Progenitor cell of endocrine pancreas (in vitro differentiated cells): ENCODE results near the gene BTBD17. TPM values are rescaled to one million over a fixed set of nuclear protein-coding genes. Genes with fewer than 3 reads are reported as not detected.

ENCODE experiments used
- DNase-seq: peaks from one replicate; pipeline ENCODE4 v3.0.0; 2021; ENCODE audit warnings: low spot score; ENCODE audit not compliant: unreplicated experiment
- H3K27ac Mint-ChIP-seq: 2 replicates; pipeline ENCODE4 v1.8.0; 2021; ENCODE audit warnings: mild to moderate bottlenecking, moderate library complexity, mixed read lengths
- H3K27me3 Mint-ChIP-seq: 2 replicates; pipeline ENCODE4 v1.8.0; 2021; ENCODE audit warnings: mixed read lengths
- H3K36me3 Mint-ChIP-seq: 2 replicates; pipeline ENCODE4 v1.8.0; 2022; ENCODE audit warnings: mixed read lengths; ENCODE audit not compliant: insufficient read depth
- H3K4me1 Mint-ChIP-seq: 2 replicates; pipeline ENCODE4 v1.8.0; 2021; ENCODE audit warnings: low read depth, mixed read lengths
- H3K4me3 Mint-ChIP-seq: 2 replicates; pipeline ENCODE4 v1.8.0; 2021; ENCODE audit warnings: low read depth, mild to moderate bottlenecking, moderate library complexity, mixed read lengths
- H3K9me3 Mint-ChIP-seq: 2 replicates; pipeline ENCODE4 v1.8.0; 2021; ENCODE audit warnings: low read depth, mixed read lengths
- total RNA-seq: library from RNA; stranded (reverse); gene quantifications from 2 replicates; pipeline ENCODE4 v1.2.1, GENCODE V29; 2021
- TF ChIP-seq, protein P1 (sequence below): fragments of 200-600 bp; sonication (generic); IDR thresholded peaks from one replicate; pipeline ENCODE4 v1.5.0; 2021; ENCODE audit warnings: antibody characterized with exemption, mild to moderate bottlenecking; ENCODE audit not compliant: unreplicated experiment

Gene BTBD17
- total RNA-seq, 1 donor from 2014 or later: 3.4 TPM

DNA sequence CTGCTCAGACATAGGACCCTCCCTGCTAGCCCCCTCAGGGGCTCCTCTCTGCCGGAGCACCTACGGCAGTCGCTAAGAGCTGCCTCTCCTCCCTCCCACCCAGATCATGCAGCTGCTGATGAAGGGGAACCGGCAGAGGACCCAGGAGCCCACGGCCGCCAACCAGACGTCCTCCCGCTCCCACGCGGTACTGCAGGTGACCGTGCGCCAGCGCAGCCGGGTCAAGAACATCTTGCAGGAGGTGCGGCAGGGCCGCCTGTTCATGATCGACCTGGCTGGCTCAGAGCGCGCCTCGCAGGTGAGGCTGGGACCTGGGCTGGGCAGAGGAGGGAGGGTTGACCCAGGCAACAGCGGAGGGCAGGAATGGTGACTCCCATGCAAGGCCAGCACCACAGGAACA, 17.0 kb downstream of the BTBD17 start:
- Mint-ChIP-seq H3K4me3 (no peak overlapping the region), H3K27ac (no peak overlapping the region), H3K9me3 (no peaks in the 10 kb centered on the region), H3K36me3 (no peaks in the 10 kb centered on the region), H3K4me1 (peaks cover 3% of the 10 kb centered on the region), H3K27me3 (peaks cover 35% of the 10 kb centered on the region)
- TF ChIP-seq, protein P1, sequence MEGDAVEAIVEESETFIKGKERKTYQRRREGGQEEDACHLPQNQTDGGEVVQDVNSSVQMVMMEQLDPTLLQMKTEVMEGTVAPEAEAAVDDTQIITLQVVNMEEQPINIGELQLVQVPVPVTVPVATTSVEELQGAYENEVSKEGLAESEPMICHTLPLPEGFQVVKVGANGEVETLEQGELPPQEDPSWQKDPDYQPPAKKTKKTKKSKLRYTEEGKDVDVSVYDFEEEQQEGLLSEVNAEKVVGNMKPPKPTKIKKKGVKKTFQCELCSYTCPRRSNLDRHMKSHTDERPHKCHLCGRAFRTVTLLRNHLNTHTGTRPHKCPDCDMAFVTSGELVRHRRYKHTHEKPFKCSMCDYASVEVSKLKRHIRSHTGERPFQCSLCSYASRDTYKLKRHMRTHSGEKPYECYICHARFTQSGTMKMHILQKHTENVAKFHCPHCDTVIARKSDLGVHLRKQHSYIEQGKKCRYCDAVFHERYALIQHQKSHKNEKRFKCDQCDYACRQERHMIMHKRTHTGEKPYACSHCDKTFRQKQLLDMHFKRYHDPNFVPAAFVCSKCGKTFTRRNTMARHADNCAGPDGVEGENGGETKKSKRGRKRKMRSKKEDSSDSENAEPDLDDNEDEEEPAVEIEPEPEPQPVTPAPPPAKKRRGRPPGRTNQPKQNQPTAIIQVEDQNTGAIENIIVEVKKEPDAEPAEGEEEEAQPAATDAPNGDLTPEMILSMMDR: no peak
- DNase-seq: no peak

DNA sequence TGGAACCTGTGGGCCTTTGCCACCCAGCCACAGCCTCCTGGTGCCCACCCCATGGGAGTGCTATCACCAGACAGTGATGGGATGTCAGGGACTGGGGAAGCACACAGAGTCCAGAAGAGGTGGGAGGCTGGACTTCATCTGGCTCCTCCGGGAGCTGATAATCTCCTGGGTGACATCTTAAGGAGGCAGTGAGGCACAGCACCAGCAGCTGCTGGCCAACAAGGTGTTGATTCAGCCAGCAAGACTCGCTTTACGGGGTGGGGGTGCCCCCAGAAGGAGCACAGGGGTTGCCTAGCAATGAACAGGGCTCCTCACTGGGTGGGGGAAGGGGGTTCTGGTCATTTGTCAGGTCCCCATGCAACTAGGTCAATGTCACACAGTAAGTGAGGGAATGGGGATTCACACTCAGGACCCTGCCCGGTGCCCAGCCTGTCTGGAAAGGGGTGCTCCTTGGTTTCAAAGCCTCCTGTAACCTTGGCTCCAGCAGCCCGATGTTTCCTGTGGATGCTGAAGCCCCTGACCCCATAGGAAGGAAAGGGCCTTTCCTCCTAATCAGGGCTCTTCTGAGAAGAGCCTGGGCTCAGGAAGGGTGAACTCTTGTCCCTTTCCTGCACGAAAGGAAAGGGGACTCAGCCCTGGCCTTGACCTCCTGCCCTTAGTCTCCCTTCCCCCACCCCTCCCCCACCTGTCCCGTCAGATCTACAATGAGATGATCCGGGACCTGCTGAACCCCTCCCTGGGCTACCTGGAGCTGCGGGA, 18.0 kb downstream of the BTBD17 start:
- H3K27me3 Mint-ChIP-seq: peaks cover 28% of the 10 kb centered on the region
- H3K4me3 Mint-ChIP-seq: no peak overlapping the region
- H3K36me3 Mint-ChIP-seq: no peaks in the 10 kb centered on the region
- no peaks in the 10 kb centered on the region for H3K9me3 Mint-ChIP-seq
- TF ChIP-seq, protein P1: no peak
- no peak overlapping the region for H3K27ac Mint-ChIP-seq
- H3K4me1 Mint-ChIP-seq: peaks cover 3% of the 10 kb centered on the region
- no peak for DNase-seq

DNA sequence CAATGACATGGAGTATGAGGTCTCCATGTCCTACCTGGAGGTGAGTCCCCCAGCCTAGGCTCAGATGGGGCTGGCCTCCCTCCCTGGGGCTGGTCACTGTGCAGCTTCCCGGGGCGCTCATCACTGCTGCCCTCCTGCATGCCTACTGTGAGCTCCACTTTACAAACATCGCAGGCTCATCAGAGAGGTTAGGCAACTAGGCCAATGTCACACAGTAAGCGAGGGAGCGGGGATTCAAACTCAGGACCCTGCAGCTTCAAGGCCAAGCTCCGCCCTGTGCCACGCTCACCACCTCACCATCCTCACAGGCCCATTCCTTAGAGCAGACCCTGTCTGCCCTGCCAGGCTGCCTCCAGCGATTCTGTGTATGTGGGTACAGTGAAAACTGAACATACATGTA, 18.5 kb downstream of the BTBD17 start:
- Mint-ChIP-seq H3K27me3 (peaks cover 22% of the 10 kb centered on the region), H3K4me1 (peaks cover 3% of the 10 kb centered on the region), H3K27ac (no peak overlapping the region), H3K36me3 (no peaks in the 10 kb centered on the region), H3K4me3 (no peak overlapping the region), H3K9me3 (no peaks in the 10 kb centered on the region)
- TF ChIP-seq, protein P1: no peak
- no peak for DNase-seq

DNA sequence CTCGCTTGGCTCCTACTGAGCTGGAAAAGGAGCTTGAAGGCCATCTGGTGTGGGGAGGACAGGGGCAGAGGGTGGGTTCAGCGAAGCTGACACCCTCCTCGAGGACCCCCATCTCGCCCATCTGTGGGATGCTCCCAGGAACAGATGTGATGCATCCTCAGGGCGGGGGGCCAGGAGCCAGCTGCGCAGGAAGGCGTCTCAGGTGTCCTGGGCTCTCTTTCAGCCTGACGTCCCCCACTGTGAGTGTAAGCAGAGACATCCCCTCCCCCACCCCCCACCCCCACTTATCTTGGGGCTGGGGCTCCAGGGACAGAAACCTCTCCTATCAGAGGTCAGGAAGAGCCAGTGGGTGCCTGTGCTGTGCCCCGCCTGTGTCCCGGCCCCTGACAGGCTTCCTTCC, 19.4 kb downstream of the BTBD17 start:
- H3K4me1 Mint-ChIP-seq: peaks cover 3% of the 10 kb centered on the region
- H3K9me3 Mint-ChIP-seq: no peaks in the 10 kb centered on the region
- no peaks in the 10 kb centered on the region for H3K36me3 Mint-ChIP-seq
- H3K27me3 Mint-ChIP-seq: peaks cover 23% of the 10 kb centered on the region
- H3K27ac Mint-ChIP-seq: no peak overlapping the region
- DNase-seq: no peak
- H3K4me3 Mint-ChIP-seq: no peak overlapping the region
- TF ChIP-seq, protein P1: no peak

DNA sequence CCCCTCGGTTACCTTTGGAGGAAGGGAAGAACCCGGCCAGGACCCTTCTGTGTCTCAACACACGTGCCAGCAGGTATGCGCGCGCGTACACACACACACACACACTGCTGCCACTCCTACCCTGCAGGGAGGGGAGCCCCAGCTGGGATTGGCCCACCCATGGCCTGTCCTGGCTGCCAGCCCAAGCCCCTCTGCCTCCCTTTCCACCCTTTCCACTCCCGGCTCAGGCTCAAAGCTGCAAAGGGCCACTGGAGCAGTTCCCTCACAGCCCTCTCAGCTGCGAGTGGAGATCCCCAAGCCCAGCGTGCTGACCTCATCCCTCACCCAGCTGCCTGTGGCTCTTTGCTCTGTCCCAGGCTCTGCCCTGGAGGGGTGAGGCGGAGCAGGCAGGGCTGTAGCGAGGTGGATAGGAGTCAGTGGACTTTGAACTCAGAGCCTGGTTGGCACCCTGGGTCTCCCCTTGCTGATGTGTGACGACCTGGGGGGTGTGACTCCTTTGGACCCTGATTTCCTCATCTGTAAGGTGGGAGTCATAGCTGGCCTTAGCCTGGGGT, 21.1 kb downstream of the BTBD17 start:
- no peak for DNase-seq
- peaks cover 3% of the 10 kb centered on the region for H3K4me1 Mint-ChIP-seq
- peaks cover 17% of the 10 kb centered on the region for H3K27me3 Mint-ChIP-seq
- TF ChIP-seq, protein P1: no peak
- no peaks in the 10 kb centered on the region for H3K9me3 Mint-ChIP-seq
- H3K27ac Mint-ChIP-seq: no peak overlapping the region
- no peaks in the 10 kb centered on the region for H3K36me3 Mint-ChIP-seq
- no peak overlapping the region for H3K4me3 Mint-ChIP-seq
